HUES48 (cell line): ENCODE results near the gene DAB2IP.

Source experiments
- H3K27ac ChIP-seq: one replicate; pipeline ENCODE4 v1.7.0; 2013; ENCODE audit warnings: low read depth, low read length, inconsistent platforms
- H3K27me3 ChIP-seq: 2 replicates; pipeline ENCODE4 v1.6.1; 2013; ENCODE audit warnings: mild to moderate bottlenecking, low read length; ENCODE audit not compliant: control insufficient read depth, insufficient read depth
- H3K36me3 ChIP-seq: 2 replicates; pipeline ENCODE4 v1.6.1; 2013; ENCODE audit warnings: low read length; ENCODE audit not compliant: control insufficient read depth, insufficient read depth
- H3K4me1 ChIP-seq: 2 replicates; pipeline ENCODE4 v1.6.1; 2013; ENCODE audit warnings: mild to moderate bottlenecking, low read length; ENCODE audit not compliant: control insufficient read depth, insufficient read depth
- H3K4me3 ChIP-seq: 2 replicates; pipeline ENCODE4 v1.5.1; 2013; ENCODE audit warnings: mild to moderate bottlenecking, low read depth, low read length
- H3K9ac ChIP-seq: 2 replicates; pipeline ENCODE4 v1.6.1; 2013; ENCODE audit warnings: mild to moderate bottlenecking, low read depth, low read length, moderate library complexity
- H3K9me3 ChIP-seq: 2 replicates; pipeline ENCODE4 v1.6.1; 2013; ENCODE audit warnings: low read length; ENCODE audit not compliant: control insufficient read depth, insufficient read depth

The DAB2IP gene

DNA sequence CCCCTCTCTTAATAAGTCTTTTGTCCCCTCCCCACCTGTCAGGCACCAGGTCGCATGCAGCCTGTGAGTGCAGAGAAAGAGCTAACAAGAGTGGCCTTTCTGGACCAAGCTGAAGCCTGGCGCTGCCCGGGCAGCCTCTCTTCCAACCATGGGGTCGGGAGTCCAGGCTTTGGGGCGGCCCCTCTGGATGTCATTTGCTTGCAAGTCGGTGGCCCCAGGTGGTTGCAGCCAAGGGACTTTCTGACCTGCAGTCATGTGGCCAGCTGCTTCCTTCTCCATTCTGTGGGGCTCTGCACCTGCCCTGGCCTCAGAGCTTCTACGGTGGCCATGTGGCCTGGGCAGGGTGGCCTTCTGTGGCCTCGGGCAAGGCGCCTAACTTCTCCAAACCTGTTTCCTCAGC is 159.7 kb downstream of the DAB2IP start:
- Histone ChIP-seq H3K36me3 (no peaks in the 10 kb centered on the region), H3K27me3 (no peaks in the 10 kb centered on the region), H3K9me3 (no peaks in the 10 kb centered on the region), H3K4me3 (no peak overlapping the region), H3K9ac (no peak overlapping the region), H3K4me1 (peaks cover 16% of the 10 kb centered on the region; the same call in 1 of the 2 replicates), H3K27ac (no peak overlapping the region)

GRCh38 chr9:121811751-121812150 is 160.3 kb downstream of the DAB2IP start:
- Histone ChIP-seq H3K4me3 (no peak overlapping the region), H3K27ac (no peak overlapping the region), H3K4me1 (peaks cover 16% of the 10 kb centered on the region; the same call in 1 of the 2 replicates), H3K9me3 (no peaks in the 10 kb centered on the region), H3K9ac (no peak overlapping the region), H3K27me3 (no peaks in the 10 kb centered on the region), H3K36me3 (no peaks in the 10 kb centered on the region)

GRCh38 chr9:121812159-121812735 is 160.8 kb downstream of the DAB2IP start:
- Histone ChIP-seq H3K36me3 (no peaks in the 10 kb centered on the region), H3K27me3 (no peaks in the 10 kb centered on the region)

DNA sequence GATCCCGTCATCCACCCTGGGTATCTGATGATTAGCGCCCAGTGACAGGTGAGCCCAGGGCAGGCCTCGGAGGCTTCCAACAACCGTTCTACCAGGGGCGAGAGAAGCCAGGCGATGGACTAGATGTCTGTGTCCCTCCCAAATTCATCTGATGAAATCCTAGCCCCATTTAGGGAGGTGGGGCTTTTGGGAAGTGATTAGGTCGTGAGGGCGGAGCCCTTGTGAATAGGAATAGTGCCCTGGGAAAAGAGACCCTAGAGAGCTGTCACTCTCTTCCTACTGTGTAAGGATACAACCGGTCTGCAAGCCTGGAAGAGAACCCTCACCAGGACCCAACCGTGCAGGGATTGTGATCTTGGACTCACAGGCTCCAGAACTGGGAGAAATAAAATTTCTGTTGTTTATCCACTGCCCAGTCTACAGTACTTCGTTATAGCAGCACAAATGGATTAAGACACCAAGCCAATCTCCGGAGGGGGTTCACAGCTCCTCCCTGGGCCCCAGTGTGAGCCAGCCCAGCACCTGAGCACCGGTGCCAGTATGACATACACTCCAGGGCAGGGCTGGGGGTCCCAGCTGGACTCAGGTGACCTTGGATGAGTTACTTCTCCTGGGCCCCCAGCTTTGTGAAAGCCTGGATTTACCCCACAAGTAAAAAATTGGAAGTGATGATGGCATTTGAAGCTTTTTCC is 162.2 kb downstream of the DAB2IP start:
- H3K27me3 ChIP-seq = no peaks in the 10 kb centered on the region
- H3K4me3 ChIP-seq = no peak overlapping the region
- no peak overlapping the region for H3K9ac ChIP-seq
- H3K36me3 ChIP-seq = no peaks in the 10 kb centered on the region
- no peaks in the 10 kb centered on the region for H3K9me3 ChIP-seq
- peaks cover 16% of the 10 kb centered on the region; the same call in 1 of the 2 replicates for H3K4me1 ChIP-seq
- H3K27ac ChIP-seq = no peak overlapping the region

More at GRCh38 chr9:121812159-121812735, 160.8 kb downstream of the DAB2IP start:
- Histone ChIP-seq H3K4me1 (peaks cover 16% of the 10 kb centered on the region; the same call in 1 of the 2 replicates), H3K9ac (no peak overlapping the region), H3K27ac (no peak overlapping the region), H3K9me3 (no peaks in the 10 kb centered on the region), H3K4me3 (no peak overlapping the region)

- H3K27me3 ChIP-seq = no peaks in the 10 kb centered on the region
- peaks cover 24% of the 10 kb centered on the region for H3K4me1 ChIP-seq
- H3K36me3 ChIP-seq = no peaks in the 10 kb centered on the region
- H3K4me3 ChIP-seq = no peak overlapping the region
- no peaks in the 10 kb centered on the region for H3K9me3 ChIP-seq
- no peak overlapping the region for H3K9ac ChIP-seq
- H3K27ac ChIP-seq = no peak overlapping the region
These were observed 163.2 kb downstream of the DAB2IP start for GRCh38 chr9:121814594-121814993.

DNA sequence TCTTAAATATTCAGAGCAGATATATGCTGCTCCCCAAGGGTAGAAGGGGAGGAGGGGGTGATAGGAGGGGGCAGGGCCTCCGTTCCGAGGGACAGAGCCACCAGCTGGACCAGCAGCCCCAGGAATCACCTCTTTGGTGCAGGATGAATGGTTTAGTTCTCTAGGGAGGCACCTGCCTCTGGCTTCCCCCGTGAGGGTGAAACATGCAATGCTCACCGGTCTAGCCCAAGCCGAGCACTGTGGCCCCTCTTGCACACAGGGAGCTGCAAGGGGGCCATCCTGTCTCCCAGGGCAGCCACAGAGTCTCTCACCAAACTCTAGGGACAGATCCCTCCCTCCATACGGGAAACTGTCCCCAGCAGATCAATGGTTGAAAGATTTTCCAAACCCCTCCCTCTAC is 163.7 kb downstream of the DAB2IP start:
- no peaks in the 10 kb centered on the region for H3K9me3 ChIP-seq
- H3K27me3 ChIP-seq = no peaks in the 10 kb centered on the region

GRCh38 chr9:121815546-121816448 is 164.4 kb downstream of the DAB2IP start:
- Histone ChIP-seq H3K9ac (no peak overlapping the region), H3K36me3 (no peaks in the 10 kb centered on the region), H3K27me3 (no peaks in the 10 kb centered on the region), H3K4me1 (peaks cover 25% of the 10 kb centered on the region), H3K9me3 (no peaks in the 10 kb centered on the region), H3K27ac (no peak overlapping the region), H3K4me3 (no peak overlapping the region)

More for the DNA sequence above, 163.7 kb downstream of the DAB2IP start:
- H3K4me1 ChIP-seq = peaks cover 25% of the 10 kb centered on the region
- no peak overlapping the region for H3K9ac ChIP-seq
- H3K4me3 ChIP-seq = no peak overlapping the region
- no peaks in the 10 kb centered on the region for H3K36me3 ChIP-seq
- no peak overlapping the region for H3K27ac ChIP-seq

- Histone ChIP-seq H3K27ac (no peak overlapping the region), H3K9ac (no peak overlapping the region), H3K4me3 (no peak overlapping the region), H3K36me3 (no peaks in the 10 kb centered on the region), H3K9me3 (no peaks in the 10 kb centered on the region), H3K27me3 (no peaks in the 10 kb centered on the region), H3K4me1 (peaks cover 25% of the 10 kb centered on the region)
These were observed 165.0 kb downstream of the DAB2IP start for GRCh38 chr9:121816449-121816817.

- H3K9me3 ChIP-seq = no peaks in the 10 kb centered on the region
- H3K4me3 ChIP-seq = no peak overlapping the region
- H3K36me3 ChIP-seq = no peaks in the 10 kb centered on the region
- peaks cover 23% of the 10 kb centered on the region for H3K4me1 ChIP-seq
- H3K27ac ChIP-seq = no peak overlapping the region
- no peaks in the 10 kb centered on the region for H3K27me3 ChIP-seq
- H3K9ac ChIP-seq = no peak overlapping the region
These were observed 165.5 kb downstream of the DAB2IP start for GRCh38 chr9:121816845-121817450.

- no peak overlapping the region for H3K9ac ChIP-seq
These were observed 166.0 kb downstream of the DAB2IP start for GRCh38 chr9:121817476-121817875.

More at GRCh38 chr9:121817476-121817875, 166.0 kb downstream of the DAB2IP start:
- Histone ChIP-seq H3K36me3 (no peaks in the 10 kb centered on the region), H3K4me1 (peaks cover 18% of the 10 kb centered on the region), H3K9me3 (no peaks in the 10 kb centered on the region), H3K27me3 (no peaks in the 10 kb centered on the region), H3K4me3 (no peak overlapping the region), H3K27ac (no peak overlapping the region)
